CD14-positive monocyte (primary cell): ENCODE data around the gene ZNF587. TPM values are rescaled to one million over a fixed set of nuclear protein-coding genes. Genes with fewer than 3 reads are reported as not detected.
"Not testable (repeated sequence)": the region's sequence is repeated elsewhere in the genome, so short reads cannot be mapped to it uniquely, and the experiment has no call there.

ENCODE experiments used
- DNase-seq, 3 donors: peaks; one replicate each; pipeline ENCODE4 v3.0.0-alpha.2; 2011 to 2022
- H2AFZ ChIP-seq: 2 replicates; pipeline ENCODE4 v1.6.0; 2012; ENCODE audit warnings: mild to moderate bottlenecking, low read depth, low read length, inconsistent platforms; ENCODE audit not compliant: insufficient read depth, poor library complexity, severe bottlenecking
- H3K27ac ChIP-seq, 2 donors: 1 replicate in 1 of 2; 2 replicates in 1 of 2; pipeline ENCODE4 v1.5.1; 2012 to 2013; ENCODE audit warnings: low read length in 2 of 2, control low read depth in 1 of 2, inconsistent platforms in 1 of 2, low read depth in 1 of 2, mild to moderate bottlenecking in 1 of 2
- H3K27me3 ChIP-seq, 2 donors: one replicate each; pipeline versions ENCODE4 v1.6.0 to v1.6.1; 2011 to 2013; ENCODE audit warnings: low read length in 2 of 2; ENCODE audit not compliant: control insufficient read depth in 2 of 2, insufficient read depth in 2 of 2
- H3K36me3 ChIP-seq, 2 donors: replicated peaks in 1 of 2; 1 replicate in 1 of 2; 2 replicates in 1 of 2; pipeline versions ENCODE4 v1.5.1 to v1.6.1; 2012 to 2013; ENCODE audit warnings: low read length in 2 of 2, control low read depth in 1 of 2, inconsistent platforms in 1 of 2, mild to moderate bottlenecking in 1 of 2; ENCODE audit not compliant: insufficient read depth in 2 of 2, control insufficient read depth in 1 of 2
- H3K4me1 ChIP-seq, 2 donors: 1 replicate in 1 of 2; 2 replicates in 1 of 2; pipeline versions ENCODE4 v1.5.1 to v1.6.1; 2012 to 2013; ENCODE audit warnings: low read length in 2 of 2, control low read depth in 1 of 2, inconsistent platforms in 1 of 2, mild to moderate bottlenecking in 1 of 2, moderate library complexity in 1 of 2; ENCODE audit not compliant: insufficient read depth in 2 of 2, control insufficient read depth in 1 of 2
- H3K4me2 ChIP-seq: replicated peaks from 2 replicates; pipeline ENCODE3; 2012; ENCODE audit warnings: low read length, moderate library complexity, mild to moderate bottlenecking; ENCODE audit not compliant: poor library complexity, severe bottlenecking; ENCODE audit errors: extremely low read depth
- H3K4me3 ChIP-seq, 3 experiments: fragments of 200-600 bp in 1 of 3; sonication (generic) in 1 of 3; replicated peaks in 1 of 3; 1 replicate in 2 of 3; 2 replicates in 1 of 3; pipeline ENCODE4 v1.5.1; 2011 to 2013; ENCODE audit warnings: low read length in 3 of 3, mild to moderate bottlenecking in 3 of 3, control low read depth in 2 of 3, low read depth in 2 of 3, inconsistent platforms in 1 of 3, moderate library complexity in 1 of 3
- H3K79me2 ChIP-seq: 2 replicates; pipeline ENCODE4 v1.6.0; 2012; ENCODE audit warnings: mild to moderate bottlenecking, control low read depth, inconsistent platforms, low read length, moderate library complexity; ENCODE audit not compliant: insufficient read depth
- H3K9ac ChIP-seq: 2 replicates; pipeline ENCODE4 v1.6.0; 2017; ENCODE audit warnings: low read length, mild to moderate bottlenecking; ENCODE audit not compliant: insufficient read depth, poor library complexity, severe bottlenecking
- H3K9me3 ChIP-seq, 2 donors: replicated peaks in 1 of 2; 1 replicate in 1 of 2; 2 replicates in 1 of 2; pipeline versions ENCODE4 v1.5.1 to v1.6.1; 2012 to 2013; ENCODE audit warnings: low read length in 2 of 2, control low read depth in 1 of 2; ENCODE audit not compliant: control insufficient read depth in 1 of 2, insufficient read depth in 1 of 2
- H4K20me1 ChIP-seq: 2 replicates; pipeline ENCODE4 v1.6.0; 2012; ENCODE audit warnings: mild to moderate bottlenecking, low read length, control low read depth, moderate library complexity; ENCODE audit not compliant: insufficient read depth
- H3K27ac Mint-ChIP-seq, 7 donors: one replicate each; pipeline ENCODE4 v1.8.0; 2020; ENCODE audit warnings: mild to moderate bottlenecking in 7 of 7, mixed read lengths in 7 of 7, moderate library complexity in 6 of 7, inconsistent platforms in 2 of 7
- H3K27me3 Mint-ChIP-seq, 3 donors: one replicate each; pipeline ENCODE4 v1.8.0; 2021 to 2022; ENCODE audit warnings: low read depth in 3 of 3, mild to moderate bottlenecking in 3 of 3, mixed read lengths in 3 of 3, moderate library complexity in 3 of 3, inconsistent platforms in 1 of 3
- H3K36me3 Mint-ChIP-seq, 2 donors: one replicate each; pipeline ENCODE4 v1.8.0; 2020; ENCODE audit warnings: mixed read lengths in 2 of 2, inconsistent platforms in 1 of 2, mild to moderate bottlenecking in 1 of 2
- H3K4me1 Mint-ChIP-seq: one replicate; pipeline ENCODE4 v1.8.0; 2020; ENCODE audit warnings: mild to moderate bottlenecking, mixed read lengths
- H3K4me3 Mint-ChIP-seq, 2 donors: one replicate each; pipeline ENCODE4 v1.8.0; 2020; ENCODE audit warnings: mild to moderate bottlenecking in 2 of 2, mixed read lengths in 2 of 2, moderate library complexity in 1 of 2
- H3K9me3 Mint-ChIP-seq, 7 donors: one replicate each; pipeline ENCODE4 v1.8.0; 2020 to 2022; ENCODE audit warnings: mixed read lengths in 7 of 7, mild to moderate bottlenecking in 6 of 7, moderate library complexity in 6 of 7, inconsistent platforms in 2 of 7
- WGBS: methylation state at CpG from one replicate; pipeline ENCODE4 v1.1.5; 2013; ENCODE audit warnings: missing lambda C conversion rate; ENCODE audit not compliant: insufficient coverage; 5-methylcytosine and 5-hydroxymethylcytosine counted together
- intact Hi-C, 2 donors: fragments of 100-400 bp; cut with micrococcal nuclease; formaldehyde crosslinking; loops; one replicate each; pipeline versions ENCODE4 v1.15.0 to v1.15.1; 2023
- polyA minus RNA-seq: library from RNA; depleted of rRNA, polyadenylated mRNA; stranded (reverse); fragments of >200 nt; gene quantifications from 2 replicates; pipeline ENCODE4 v1.2.3, GENCODE V29; 2012
- polyA plus RNA-seq, 3 donors: library from polyadenylated mRNA; depleted of rRNA in 1 of 3; unstranded in 2 of 3; stranded (reverse) in 1 of 3; fragments of 300-500 nt in 2 of 3; fragments of >200 nt in 1 of 3; fragmentation: Illumina TruSeq in 2 of 3; gene quantifications; 1 replicate in 2 of 3; 2 replicates in 1 of 3; pipeline ENCODE4 v1.2.3, GENCODE V29; 2012 to 2021
- total RNA-seq, 12 experiments: library from RNA in 1 of 12; stranded (reverse) in 1 of 12; fragments of 120-200 nt in 1 of 12; gene quantifications; one replicate each; pipeline ENCODE4 v1.2.4 and lab custom pipeline; 2013 to 2026; ENCODE audit warnings: mixed read lengths in 6 of 12, inconsistent platforms in 1 of 12
- TF ChIP-seq, protein P1 (sequence below): fragments of 200-600 bp; IDR thresholded peaks from one replicate; pipeline ENCODE4 v1.8.0; 2022; ENCODE audit warnings: antibody characterized with exemption, mild to moderate bottlenecking

Gene ZNF587
- 16.2 TPM for total RNA-seq (2013)
- polyA plus RNA-seq = 10 to 100 TPM in 1 of 3 donors, 1 to 10 TPM in 1, under 1 TPM in 1; 0.41 to 15.0 (median 2.9) TPM
- 8.6 and 10.2 TPM in 2 replicates for polyA minus RNA-seq
- total RNA-seq (lab: John Stamatoyannopoulos, UW) = 11.9 to 35.1 (median 24.4) reads per million in 11 experiments

DNA sequence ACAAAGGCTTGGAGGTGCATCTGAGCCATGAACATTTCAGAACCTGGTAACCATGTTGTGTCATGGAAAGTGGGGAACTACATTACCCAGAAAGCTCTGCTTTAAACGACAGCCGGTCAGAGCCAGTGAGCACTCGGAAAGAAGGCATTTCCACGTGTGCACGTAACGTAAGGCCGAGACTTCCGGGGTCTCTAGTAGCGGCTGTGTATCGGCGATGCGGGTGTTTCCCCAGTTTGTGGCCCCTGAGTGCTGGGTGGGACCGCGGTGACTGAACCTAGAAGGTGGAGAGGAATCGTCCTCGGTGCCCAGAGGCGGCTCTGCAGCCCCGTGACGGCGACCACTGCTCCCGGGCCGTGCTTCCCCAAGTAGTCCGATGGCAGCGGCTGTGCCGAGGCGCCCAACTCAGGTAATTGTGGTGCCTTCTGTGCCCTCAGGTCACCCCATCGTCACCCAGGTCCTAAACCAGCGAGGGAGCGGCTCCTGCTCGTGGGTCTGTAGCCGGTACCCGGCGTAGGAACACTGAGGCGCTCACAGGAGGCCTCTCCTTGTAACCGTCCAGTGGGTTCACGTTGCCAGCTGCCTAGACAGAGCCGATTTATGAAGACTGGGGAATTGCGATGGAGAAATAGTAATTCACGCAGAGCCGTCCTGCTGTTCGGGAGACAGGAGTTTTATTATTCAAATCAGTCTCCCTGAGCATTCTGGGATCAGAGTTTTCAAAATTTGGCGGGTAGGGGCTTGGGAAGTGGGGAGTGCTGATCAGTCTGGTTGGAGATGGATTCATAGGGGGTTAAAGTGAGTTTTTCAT is at the start of gene ZNF587:
ZNF587 (plus strand) TSS at position 194 of the 808 bp plus-strand sequence; CDS start at position 374, 180 bp downstream.
- H3K36me3 Mint-ChIP-seq = peaks cover 18 to 41% of the 10 kb centered on the region in 2 donors
- DNase-seq = peak; percentile 70 to 84 (median 77)
- H3K27me3 Mint-ChIP-seq, H4K20me1 ChIP-seq, H3K9me3 Mint-ChIP-seq, H3K9me3 ChIP-seq, H3K27me3 ChIP-seq: not testable (repeated sequence)
- peak within 1 kb of the TSS; percentile 78 for H2AFZ ChIP-seq
- WGBS = under 1% methylated on average over 39 of the region's 42 CpGs
- peak within 1 kb of the TSS; percentile 80 to 93 (median 88) for H3K4me3 ChIP-seq
- H3K4me3 Mint-ChIP-seq = peak within 1 kb of the TSS; percentile 92 to 95
- H3K4me2 ChIP-seq = peak within 1 kb of the TSS; percentile 82
- intact Hi-C loops = loop anchor here in 1 of 2 donors (1.0 to 2.0 kb wide), 2 partner anchors 31 to 35 kb away; partner anchors contain the start of gene ZNF552
- H3K79me2 ChIP-seq = peaks cover 36% of the 10 kb centered on the region
- H3K4me1 Mint-ChIP-seq = peaks cover 24% of the 10 kb centered on the region
- peaks cover 9 to 14% of the 10 kb centered on the region in 2 donors for H3K4me1 ChIP-seq
- peak within 1 kb of the TSS; percentile 67 to 82 for H3K27ac ChIP-seq
- H3K27ac Mint-ChIP-seq = peak within 1 kb of the TSS; percentile 92 to 98 (median 95)
- H3K9ac ChIP-seq = peak within 1 kb of the TSS; percentile 85
- peaks cover 10 to 31% of the 10 kb centered on the region in 2 donors for H3K36me3 ChIP-seq

- no peak overlapping the region for H3K4me3 Mint-ChIP-seq
- peaks cover 0 to 6% (median 0%) of the 10 kb centered on the region in 3 donors for H3K27me3 Mint-ChIP-seq
- H3K4me3 ChIP-seq = no peak overlapping the region
- H3K4me1 ChIP-seq = peaks cover 33 to 38% of the 10 kb centered on the region in 2 donors
- H3K9me3 ChIP-seq = no peaks in the 10 kb centered on the region
- no peak overlapping the region for H3K9ac ChIP-seq
- H3K27ac ChIP-seq = no peak overlapping the region
- peaks cover 58% of the 10 kb centered on the region for H3K4me1 Mint-ChIP-seq
- no peak overlapping the region for H2AFZ ChIP-seq
- H3K27ac Mint-ChIP-seq = no peak overlapping the region
- intact Hi-C loops = no loop called here
- no peak for DNase-seq
- no peaks in the 10 kb centered on the region for H3K79me2 ChIP-seq
- H3K36me3 Mint-ChIP-seq = peaks cover 19 to 27% of the 10 kb centered on the region in 2 donors
- peaks cover 0 to 2% (median 0%) of the 10 kb centered on the region in 7 donors for H3K9me3 Mint-ChIP-seq
- no peak overlapping the region for H3K4me2 ChIP-seq
- no peaks in the 10 kb centered on the region for H4K20me1 ChIP-seq
- TF ChIP-seq, protein P1, sequence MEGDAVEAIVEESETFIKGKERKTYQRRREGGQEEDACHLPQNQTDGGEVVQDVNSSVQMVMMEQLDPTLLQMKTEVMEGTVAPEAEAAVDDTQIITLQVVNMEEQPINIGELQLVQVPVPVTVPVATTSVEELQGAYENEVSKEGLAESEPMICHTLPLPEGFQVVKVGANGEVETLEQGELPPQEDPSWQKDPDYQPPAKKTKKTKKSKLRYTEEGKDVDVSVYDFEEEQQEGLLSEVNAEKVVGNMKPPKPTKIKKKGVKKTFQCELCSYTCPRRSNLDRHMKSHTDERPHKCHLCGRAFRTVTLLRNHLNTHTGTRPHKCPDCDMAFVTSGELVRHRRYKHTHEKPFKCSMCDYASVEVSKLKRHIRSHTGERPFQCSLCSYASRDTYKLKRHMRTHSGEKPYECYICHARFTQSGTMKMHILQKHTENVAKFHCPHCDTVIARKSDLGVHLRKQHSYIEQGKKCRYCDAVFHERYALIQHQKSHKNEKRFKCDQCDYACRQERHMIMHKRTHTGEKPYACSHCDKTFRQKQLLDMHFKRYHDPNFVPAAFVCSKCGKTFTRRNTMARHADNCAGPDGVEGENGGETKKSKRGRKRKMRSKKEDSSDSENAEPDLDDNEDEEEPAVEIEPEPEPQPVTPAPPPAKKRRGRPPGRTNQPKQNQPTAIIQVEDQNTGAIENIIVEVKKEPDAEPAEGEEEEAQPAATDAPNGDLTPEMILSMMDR = no peak
- peaks cover 2 to 5% of the 10 kb centered on the region in 2 donors for H3K36me3 ChIP-seq
- WGBS = 100% methylated on average over 2 of the region's 5 CpGs
- no peaks in the 10 kb centered on the region for H3K27me3 ChIP-seq
These were observed 49.0 kb upstream of the ZNF587 start for GRCh38 chr19:57800696-57801095.
